NCI-H510A (cell line): Measurements from ENCODE around the gene TTC28.
"Not testable (repeated sequence)": the region's sequence is repeated elsewhere in the genome, so short reads cannot be mapped to it uniquely, and the experiment has no call there.

ENCODE experiments used
- DNase-seq: peaks from one replicate; lab custom pipeline; 2025; lab: John Stamatoyannopoulos, UW

The TTC28 gene

GRCh38 chr22:28560046-28560742, 119.4 kb downstream of the TTC28 start:
- no peak for DNase-seq

- no peak for DNase-seq
Measured at GRCh38 chr22:28557184-28557583, 122.5 kb downstream of the TTC28 start.

GRCh38 chr22:28553108-28553866, 126.4 kb downstream of the TTC28 start:
- DNase-seq, result not testable (repeated sequence)

GRCh38 chr22:28548406-28548805, 131.2 kb downstream of the TTC28 start:
- DNase-seq, result no peak

- no peak for DNase-seq
Measured at GRCh38 chr22:28547132-28547842, 132.4 kb downstream of the TTC28 start.

GRCh38 chr22:28544431-28544868, 135.2 kb downstream of the TTC28 start:
- DNase-seq, result no peak

GRCh38 chr22:28542980-28543621, 136.5 kb downstream of the TTC28 start:
- no peak for DNase-seq

- no peak for DNase-seq
Measured at GRCh38 chr22:28541137-28541536, 138.5 kb downstream of the TTC28 start.

- DNase-seq, result no peak
Measured at GRCh38 chr22:28538922-28539321, 140.7 kb downstream of the TTC28 start.

- not testable (repeated sequence) for DNase-seq
Measured at GRCh38 chr22:28530565-28530964, 149.1 kb downstream of the TTC28 start.

GRCh38 chr22:28529144-28529543, 150.5 kb downstream of the TTC28 start:
- DNase-seq, result not testable (repeated sequence)

GRCh38 chr22:28521451-28521850, 158.2 kb downstream of the TTC28 start:
- DNase-seq, result no peak

- DNase-seq, result no peak
Measured at GRCh38 chr22:28514321-28514821, 165.3 kb downstream of the TTC28 start.

GRCh38 chr22:28512387-28512786, 167.3 kb downstream of the TTC28 start:
- DNase-seq, result not testable (repeated sequence)

- no peak for DNase-seq
Measured at GRCh38 chr22:28507896-28508295, 171.7 kb downstream of the TTC28 start.

- DNase-seq, result no peak
Measured at GRCh38 chr22:28506150-28506535, 173.5 kb downstream of the TTC28 start.

- no peak for DNase-seq
Measured at GRCh38 chr22:28505416-28506149, 174.1 kb downstream of the TTC28 start.

GRCh38 chr22:28500006-28500405, 179.6 kb downstream of the TTC28 start:
- DNase-seq, result no peak

- DNase-seq, result no peak
Measured at GRCh38 chr22:28498044-28498443, 181.6 kb downstream of the TTC28 start.

- no peak for DNase-seq
Measured at GRCh38 chr22:28497188-28497587, 182.5 kb downstream of the TTC28 start.

- not testable (repeated sequence) for DNase-seq
Measured at GRCh38 chr22:28491289-28491688, 188.4 kb downstream of the TTC28 start.
